Astrocyte (in vitro differentiated cells and primary cell): Measurements from ENCODE around the gene MT1X. TPM values are rescaled to one million over a fixed set of nuclear protein-coding genes. Genes with fewer than 3 reads are reported as not detected.
A peak's percentile ranks its signal among the peaks of the same experiment; 100 is the strongest.
"Not testable (repeated sequence)": the region's sequence is repeated elsewhere in the genome, so short reads cannot be mapped to it uniquely, and the experiment has no call there.

Source experiments
- DNase-seq: peaks from one replicate; pipeline ENCODE4 v3.0.0-alpha.2; 2010; ENCODE audit warnings: low read depth
- FAIRE-seq: peaks from 2 replicates; lab custom pipeline; 2011; peaks lifted over from hg19 to GRCh38; lab: Jason Lieb, UNC
- H2AFZ ChIP-seq: 2 replicates; pipeline ENCODE4 v1.6.0; 2012; ENCODE audit warnings: low read depth, low read length, inconsistent platforms
- H3K27ac ChIP-seq: 2 replicates; pipeline ENCODE4 v1.5.1; 2011; ENCODE audit warnings: low read depth, low read length, inconsistent platforms
- H3K27me3 ChIP-seq: 2 replicates; pipeline ENCODE4 v1.6.0; 2011; ENCODE audit warnings: low read length, inconsistent platforms; ENCODE audit not compliant: insufficient read depth
- H3K36me3 ChIP-seq: 2 replicates; pipeline ENCODE4 v1.5.1; 2011; ENCODE audit warnings: low read length, inconsistent platforms; ENCODE audit not compliant: insufficient read depth
- H3K4me1 ChIP-seq: 2 replicates; pipeline ENCODE4 v1.5.1; 2011; ENCODE audit warnings: low read length, inconsistent platforms; ENCODE audit not compliant: insufficient read depth
- H3K4me2 ChIP-seq: 2 replicates; pipeline ENCODE4 v1.6.0; 2012; ENCODE audit warnings: low read length, inconsistent platforms
- H3K4me3 ChIP-seq: 2 replicates; pipeline ENCODE4 v1.5.1; 2011; ENCODE audit warnings: low read depth, mild to moderate bottlenecking, low read length, inconsistent platforms; ENCODE audit not compliant: insufficient read depth
- H3K79me2 ChIP-seq: 2 replicates; pipeline ENCODE4 v1.6.0; 2012; ENCODE audit warnings: mild to moderate bottlenecking, low read length, inconsistent platforms; ENCODE audit not compliant: insufficient read depth
- H3K9ac ChIP-seq: 2 replicates; pipeline ENCODE4 v1.6.0; 2012; ENCODE audit warnings: mild to moderate bottlenecking, low read length, inconsistent platforms
- H3K9me3 ChIP-seq: 2 replicates; pipeline ENCODE4 v1.5.1; 2012; ENCODE audit warnings: low read depth, mild to moderate bottlenecking, low read length, inconsistent platforms; ENCODE audit not compliant: insufficient read depth
- H4K20me1 ChIP-seq: 2 replicates; pipeline ENCODE4 v1.6.0; 2012; ENCODE audit warnings: low read length, inconsistent platforms; ENCODE audit not compliant: insufficient read depth
- H3K27ac Mint-ChIP-seq: one replicate; pipeline ENCODE4 v1.8.0; 2021; ENCODE audit warnings: mild to moderate bottlenecking, mixed read lengths; ENCODE audit not compliant: unreplicated experiment
- H3K27me3 Mint-ChIP-seq: one replicate; pipeline ENCODE4 v1.8.0; 2021; ENCODE audit warnings: low read depth, mixed read lengths; ENCODE audit not compliant: unreplicated experiment
- H3K36me3 Mint-ChIP-seq: one replicate; pipeline ENCODE4 v1.8.0; 2021; ENCODE audit warnings: low read depth, mixed read lengths; ENCODE audit not compliant: unreplicated experiment
- H3K4me1 Mint-ChIP-seq: one replicate; pipeline ENCODE4 v1.8.0; 2021; ENCODE audit warnings: low read depth, mixed read lengths; ENCODE audit not compliant: unreplicated experiment
- H3K4me3 Mint-ChIP-seq: one replicate; pipeline ENCODE4 v1.8.0; 2021; ENCODE audit warnings: mild to moderate bottlenecking, moderate library complexity, mixed read lengths; ENCODE audit not compliant: unreplicated experiment
- H3K9me3 Mint-ChIP-seq: one replicate; pipeline ENCODE4 v1.8.0; 2021; ENCODE audit warnings: mild to moderate bottlenecking, mixed read lengths; ENCODE audit not compliant: unreplicated experiment
- CTCF ChIP-seq: IDR thresholded peaks from 2 replicates; pipeline ENCODE4 v1.5.1; 2011; ENCODE audit warnings: low read depth, mild to moderate bottlenecking, inconsistent platforms, low read length, moderate library complexity; ENCODE audit not compliant: insufficient read depth
- EZH2 ChIP-seq: IDR thresholded peaks from 2 replicates; pipeline ENCODE4 v1.6.1; 2012; ENCODE audit warnings: mild to moderate bottlenecking, low read length, inconsistent platforms; ENCODE audit not compliant: insufficient read depth
- total RNA-seq: library from RNA; stranded (reverse); gene quantifications from 2 replicates; pipeline ENCODE4 v1.2.1, GENCODE V29; 2021

MT1X gene
- total RNA-seq, 1 donor from 2014 or later = 7.0 TPM

- Histone ChIP-seq H3K27me3 (peaks cover 81% of the 10 kb centered on the region), H3K27ac (no peak overlapping the region), H3K79me2 (no peaks in the 10 kb centered on the region), H3K4me2 (no peak overlapping the region), H3K4me3 (no peak overlapping the region), H3K36me3 (no peaks in the 10 kb centered on the region), H4K20me1 (peaks cover 4% of the 10 kb centered on the region), H3K9ac (no peak overlapping the region), H2AFZ (no peak overlapping the region), H3K4me1 (peaks cover 9% of the 10 kb centered on the region), H3K9me3 (peaks cover 2% of the 10 kb centered on the region)
- DNase-seq = no peak
- Mint-ChIP-seq H3K27ac (no peak overlapping the region), H3K27me3 (peaks cover 95% of the 10 kb centered on the region), H3K36me3 (peaks cover 2% of the 10 kb centered on the region), H3K4me1 (peaks cover 4% of the 10 kb centered on the region), H3K9me3 (peaks cover 11% of the 10 kb centered on the region), H3K4me3 (no peak overlapping the region)
- TF ChIP-seq CTCF (no peak), EZH2 (no peak)
- FAIRE-seq = no peak
These were observed 9.3 kb upstream of the MT1X start for GRCh38 chr16:56672761-56673536.

GRCh38 chr16:56673921-56674320, 8.3 kb upstream of the MT1X start:
- Mint-ChIP-seq H3K27ac (no peak overlapping the region), H3K36me3 (peaks cover 2% of the 10 kb centered on the region), H3K4me3 (no peak overlapping the region), H3K9me3 (peaks cover 3% of the 10 kb centered on the region), H3K27me3 (peaks cover 91% of the 10 kb centered on the region), H3K4me1 (no peaks in the 10 kb centered on the region)
- H3K4me3 ChIP-seq = no peak overlapping the region
- no peaks in the 10 kb centered on the region for H3K9me3 ChIP-seq
- no peaks in the 10 kb centered on the region for H4K20me1 ChIP-seq
- FAIRE-seq (no peak), DNase-seq (no peak)
- H3K36me3 ChIP-seq = no peaks in the 10 kb centered on the region
- peaks cover 6% of the 10 kb centered on the region for H3K4me1 ChIP-seq
- H3K9ac ChIP-seq = no peak overlapping the region
- no peak overlapping the region for H3K4me2 ChIP-seq
- H2AFZ ChIP-seq = no peak overlapping the region
- TF ChIP-seq CTCF (peak; percentile 62), EZH2 (no peak)
- peaks cover 71% of the 10 kb centered on the region for H3K27me3 ChIP-seq
- no peaks in the 10 kb centered on the region for H3K79me2 ChIP-seq
- H3K27ac ChIP-seq = no peak overlapping the region

DNA sequence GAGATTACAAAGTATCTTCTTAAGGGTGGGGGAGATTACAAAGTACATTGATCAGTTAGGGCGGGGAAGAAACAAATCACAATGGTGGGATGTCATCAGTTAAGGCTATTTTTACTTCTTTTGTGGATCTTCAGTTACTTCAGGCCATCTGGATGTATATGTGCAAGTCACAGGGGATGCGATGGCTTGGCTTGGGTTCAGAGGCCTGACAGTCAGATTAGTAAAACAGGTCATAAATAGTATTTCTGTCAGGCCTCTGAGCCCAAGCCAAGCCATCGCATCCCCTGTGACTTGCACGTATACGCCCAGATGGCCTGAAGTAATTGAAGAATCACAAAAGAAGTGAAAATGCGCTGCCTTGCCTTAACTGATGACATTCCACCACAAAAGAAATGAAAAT, 7.7 kb upstream of the MT1X start:
- not testable (repeated sequence) for H3K36me3 Mint-ChIP-seq, H3K4me1 Mint-ChIP-seq, FAIRE-seq, H3K79me2 ChIP-seq, DNase-seq, H4K20me1 ChIP-seq, H2AFZ ChIP-seq, H3K9me3 Mint-ChIP-seq, H3K27ac ChIP-seq, H3K36me3 ChIP-seq, H3K4me1 ChIP-seq, H3K4me3 Mint-ChIP-seq, H3K9me3 ChIP-seq, H3K27ac Mint-ChIP-seq, H3K4me2 ChIP-seq, H3K9ac ChIP-seq, H3K4me3 ChIP-seq
- H3K27me3 Mint-ChIP-seq = peaks cover 91% of the 10 kb centered on the region
- H3K27me3 ChIP-seq = peaks cover 64% of the 10 kb centered on the region
